Hepatocyte (in vitro differentiated cells): ENCODE measurements around the gene OLIG1. TPM values are rescaled to one million over a fixed set of nuclear protein-coding genes. Genes with fewer than 3 reads are reported as not detected.

Experiments
- DNase-seq: peaks from one replicate; pipeline ENCODE4 v3.0.0-alpha.2; 2016; ENCODE audit warnings: low spot score
- H2AFZ ChIP-seq: fragments of 200-600 bp; sonication (generic); 2 replicates; pipeline ENCODE4 v1.6.0; 2016; ENCODE audit warnings: antibody characterized with exemption, mild to moderate bottlenecking
- H3K27ac ChIP-seq: fragments of 200-600 bp; sonication (generic); 2 replicates; pipeline ENCODE4 v1.5.1; 2016; ENCODE audit warnings: mild to moderate bottlenecking
- H3K27me3 ChIP-seq: fragments of 200-600 bp; sonication (generic); 2 replicates; pipeline ENCODE4 v1.6.1; 2016
- H3K36me3 ChIP-seq: fragments of 200-600 bp; sonication (generic); replicated peaks from 2 replicates; pipeline ENCODE4 v1.5.1; 2016; ENCODE audit warnings: low read depth; ENCODE audit not compliant: insufficient read depth
- H3K4me1 ChIP-seq: fragments of 200-600 bp; sonication (generic); 2 replicates; pipeline ENCODE4 v1.5.1; 2016; ENCODE audit warnings: mild to moderate bottlenecking, moderate library complexity; ENCODE audit not compliant: insufficient read depth
- H3K4me2 ChIP-seq: fragments of 200-600 bp; sonication (generic); 2 replicates; pipeline ENCODE4 v1.6.0; 2016
- H3K4me3 ChIP-seq: fragments of 200-600 bp; sonication (generic); 2 replicates; pipeline ENCODE4 v1.5.1; 2016; ENCODE audit warnings: mild to moderate bottlenecking
- H3K79me2 ChIP-seq: fragments of 200-600 bp; sonication (generic); 2 replicates; pipeline ENCODE4 v1.6.0; 2017; ENCODE audit warnings: mild to moderate bottlenecking
- H3K9me2 ChIP-seq: fragments of 200-600 bp; sonication (generic); replicated peaks from 2 replicates; pipeline ENCODE4 v1.6.0; 2017; ENCODE audit warnings: mild to moderate bottlenecking; ENCODE audit not compliant: insufficient read depth
- H3K9me3 ChIP-seq: fragments of 200-600 bp; sonication (generic); 2 replicates; pipeline ENCODE4 v1.5.1; 2016; ENCODE audit warnings: low read depth, mild to moderate bottlenecking
- H4K20me1 ChIP-seq: fragments of 200-600 bp; sonication (generic); 2 replicates; pipeline ENCODE4 v1.6.0; 2016; ENCODE audit warnings: mild to moderate bottlenecking; ENCODE audit not compliant: insufficient read depth, poor library complexity, severe bottlenecking
- EZH2 ChIP-seq: fragments of 200-600 bp; sonication (generic); IDR thresholded peaks from 2 replicates; pipeline ENCODE4 v1.6.1; 2016; ENCODE audit warnings: antibody characterized with exemption, mild to moderate bottlenecking, borderline replicate concordance
- EZH2phosphoT487 ChIP-seq: fragments of 200-600 bp; sonication (generic); IDR thresholded peaks from one replicate; pipeline ENCODE4 v1.6.1; 2018; ENCODE audit warnings: antibody characterized with exemption, mild to moderate bottlenecking, low read depth, moderate library complexity; ENCODE audit not compliant: unreplicated experiment, severe bottlenecking
- WGBS: methylation state at CpG from one replicate; pipeline ENCODE4 v1.1.6; 2016; ENCODE audit warnings: low lambda C conversion rate; ENCODE audit errors: missing lambda C conversion rate; 5-methylcytosine and 5-hydroxymethylcytosine counted together
- polyA plus RNA-seq: library from polyadenylated mRNA; unstranded; fragments of >200 nt; fragmentation: Nextera tagmentation; extraction: Ambion mirVana; gene quantifications from 2 replicates; pipeline ENCODE4 v1.2.1, GENCODE V29; 2016
- total RNA-seq: library from RNA; depleted of rRNA; stranded (reverse); fragments of >200 nt; gene quantifications from 2 replicates; pipeline ENCODE4 v1.2.3, GENCODE V29; 2014
- TF ChIP-seq, protein P1 (sequence below): fragments of 200-600 bp; sonication (generic); IDR thresholded peaks from 2 replicates; pipeline ENCODE4 v1.5.1; 2016; ENCODE audit warnings: antibody characterized with exemption, mild to moderate bottlenecking; ENCODE audit not compliant: poor library complexity

Gene OLIG1
- total and polyA plus RNA-seq, 2 experiments from 2014 or later: not detected

DNA sequence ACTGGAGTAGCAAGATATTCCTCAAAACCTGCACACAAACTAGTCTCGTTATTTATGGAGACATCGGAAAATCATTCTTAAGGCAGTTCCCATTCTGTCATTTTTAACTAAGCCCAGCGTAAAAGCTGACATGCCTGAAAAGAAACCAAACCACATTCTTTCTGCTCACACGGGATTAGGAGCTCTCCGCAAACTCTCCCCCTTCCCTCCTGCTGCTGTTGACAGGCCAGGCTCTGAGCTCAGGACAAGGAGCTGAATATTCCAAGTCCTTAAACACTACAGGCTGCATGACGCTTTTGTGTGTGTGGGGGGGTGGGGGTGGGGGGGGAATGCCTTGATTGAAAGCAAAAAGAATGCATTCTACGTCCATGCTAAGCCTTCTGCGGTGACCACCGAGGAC, 5.2 kb downstream of the OLIG1 start:
- DNase-seq: peak; percentile 40
- H3K4me1 ChIP-seq: peaks cover 20% of the 10 kb centered on the region
- no peak overlapping the region for H3K4me2 ChIP-seq
- no peaks in the 10 kb centered on the region for H3K36me3 ChIP-seq
- peak overlapping the region; percentile 34 for H3K27ac ChIP-seq
- H3K9me2 ChIP-seq: no peaks in the 10 kb centered on the region
- no peak overlapping the region for H3K4me3 ChIP-seq
- H3K27me3 ChIP-seq: peaks cover 74% of the 10 kb centered on the region
- H3K79me2 ChIP-seq: no peaks in the 10 kb centered on the region
- WGBS: 14% methylated on average over 9 of the region's 9 CpGs
- no peaks in the 10 kb centered on the region for H3K9me3 ChIP-seq
- no peak overlapping the region for H2AFZ ChIP-seq
- TF ChIP-seq EZH2: no peak
- TF ChIP-seq, protein P1, sequence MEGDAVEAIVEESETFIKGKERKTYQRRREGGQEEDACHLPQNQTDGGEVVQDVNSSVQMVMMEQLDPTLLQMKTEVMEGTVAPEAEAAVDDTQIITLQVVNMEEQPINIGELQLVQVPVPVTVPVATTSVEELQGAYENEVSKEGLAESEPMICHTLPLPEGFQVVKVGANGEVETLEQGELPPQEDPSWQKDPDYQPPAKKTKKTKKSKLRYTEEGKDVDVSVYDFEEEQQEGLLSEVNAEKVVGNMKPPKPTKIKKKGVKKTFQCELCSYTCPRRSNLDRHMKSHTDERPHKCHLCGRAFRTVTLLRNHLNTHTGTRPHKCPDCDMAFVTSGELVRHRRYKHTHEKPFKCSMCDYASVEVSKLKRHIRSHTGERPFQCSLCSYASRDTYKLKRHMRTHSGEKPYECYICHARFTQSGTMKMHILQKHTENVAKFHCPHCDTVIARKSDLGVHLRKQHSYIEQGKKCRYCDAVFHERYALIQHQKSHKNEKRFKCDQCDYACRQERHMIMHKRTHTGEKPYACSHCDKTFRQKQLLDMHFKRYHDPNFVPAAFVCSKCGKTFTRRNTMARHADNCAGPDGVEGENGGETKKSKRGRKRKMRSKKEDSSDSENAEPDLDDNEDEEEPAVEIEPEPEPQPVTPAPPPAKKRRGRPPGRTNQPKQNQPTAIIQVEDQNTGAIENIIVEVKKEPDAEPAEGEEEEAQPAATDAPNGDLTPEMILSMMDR: no peak
- no peaks in the 10 kb centered on the region for H4K20me1 ChIP-seq

DNA sequence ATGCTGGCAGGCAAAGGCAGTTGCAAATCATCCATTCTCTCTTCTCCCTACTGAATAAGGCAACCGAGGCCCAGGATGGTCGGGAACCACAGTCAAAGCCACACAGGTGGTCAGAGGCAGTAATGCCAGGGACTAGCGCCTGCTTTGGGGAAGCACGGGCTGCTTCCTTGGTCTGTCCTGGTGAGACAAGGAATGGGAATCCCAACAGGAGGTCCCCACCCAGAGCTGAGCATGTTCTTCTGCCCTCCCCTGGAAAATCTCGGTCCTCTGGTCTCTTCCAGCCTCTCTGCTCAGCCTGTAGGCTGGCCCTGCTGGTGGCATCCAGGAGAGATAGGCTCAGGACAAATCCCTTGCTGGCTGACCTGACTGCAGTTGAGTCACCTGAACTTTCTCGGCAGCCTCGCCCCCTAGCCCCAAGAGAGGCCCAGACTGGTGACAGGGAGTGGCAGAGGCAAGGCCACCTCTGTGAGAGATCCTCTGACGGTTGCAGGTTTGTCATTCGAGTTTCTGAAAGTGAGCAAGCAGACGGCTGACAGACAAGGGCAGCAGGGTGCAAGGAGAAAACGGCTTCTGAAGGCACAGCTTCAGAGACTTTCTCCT, 5.8 kb downstream of the OLIG1 start:
- Histone ChIP-seq H3K27me3 (peaks cover 70% of the 10 kb centered on the region), H3K4me3 (no peak overlapping the region)

DNA sequence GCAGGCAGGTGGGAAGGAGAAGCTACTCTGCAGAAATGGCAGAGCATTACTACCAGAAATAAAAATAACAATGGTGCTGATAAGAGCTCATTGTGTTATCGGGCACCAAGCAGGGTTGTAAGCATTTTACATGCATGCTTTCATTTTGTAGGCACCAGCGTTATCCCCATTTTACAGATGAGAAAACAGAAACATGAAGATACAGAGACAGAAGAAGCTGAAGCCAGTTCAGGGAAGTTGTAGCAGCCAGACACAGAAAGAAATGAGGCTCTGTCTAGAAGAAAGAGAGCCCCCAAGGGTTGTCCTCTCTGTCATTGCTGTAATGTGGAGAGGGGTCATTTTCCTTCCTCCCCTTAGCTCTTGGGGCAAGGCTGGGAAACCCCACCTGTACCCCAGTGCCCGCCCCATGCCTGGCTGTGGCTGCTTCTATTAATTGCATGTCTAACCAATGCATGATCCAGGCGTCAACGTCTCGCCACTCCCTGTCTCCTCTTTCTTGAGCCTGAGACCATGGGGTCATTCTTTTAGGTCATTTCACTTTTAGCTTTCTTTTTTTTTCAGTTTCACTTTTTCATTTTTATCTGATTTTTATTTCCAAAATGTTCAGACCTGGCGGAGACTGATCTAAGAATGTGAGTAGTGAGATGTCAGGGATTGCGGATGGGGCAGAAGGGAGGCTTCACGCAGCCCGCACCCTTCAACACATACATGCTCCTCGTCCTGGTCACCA, 6.8 kb downstream of the OLIG1 start:
- Histone ChIP-seq H3K4me2 (no peak overlapping the region), H4K20me1 (no peaks in the 10 kb centered on the region), H3K4me3 (no peak overlapping the region), H3K9me3 (no peaks in the 10 kb centered on the region), H3K79me2 (no peaks in the 10 kb centered on the region), H2AFZ (no peak overlapping the region), H3K36me3 (no peaks in the 10 kb centered on the region), H3K9me2 (no peaks in the 10 kb centered on the region), H3K4me1 (peaks cover 10% of the 10 kb centered on the region), H3K27ac (no peak overlapping the region), H3K27me3 (peaks cover 60% of the 10 kb centered on the region)
- DNase-seq: no peak
- TF ChIP-seq, protein P1: no peak
- TF ChIP-seq EZH2 (no peak), EZH2phosphoT487 (no peak)
- WGBS: 83% methylated on average over 11 of the region's 11 CpGs

More for the DNA sequence above, 5.8 kb downstream of the OLIG1 start:
- Histone ChIP-seq H3K79me2 (no peaks in the 10 kb centered on the region), H3K4me1 (peaks cover 18% of the 10 kb centered on the region), H3K27ac (peak overlapping the region; percentile 34), H3K9me3 (no peaks in the 10 kb centered on the region), H3K36me3 (no peaks in the 10 kb centered on the region), H3K9me2 (no peaks in the 10 kb centered on the region), H2AFZ (no peak overlapping the region), H4K20me1 (no peaks in the 10 kb centered on the region), H3K4me2 (no peak overlapping the region)
- 42% methylated on average over 11 of the region's 11 CpGs for WGBS
- peak; percentile 58 for DNase-seq
- TF ChIP-seq, protein P1: no peak
- TF ChIP-seq EZH2: no peak
- no peak for TF ChIP-seq EZH2phosphoT487
